Measurements from ENCODE around the gene SCFD2. TPM values are rescaled to one million over a fixed set of nuclear protein-coding genes. Genes with fewer than 3 reads are reported as not detected.

SCFD2 gene
- total RNA-seq, 1 experiment from 2014 or later, result 12.4 TPM

GRCh38 chr4:52856801-52857200 is 509.1 kb downstream of the SCFD2 start:
- ATAC-seq (no peak), DNase-seq (ENCODE audit: low spot score) (no peak)
- Mint-ChIP-seq H3K4me3 (no peak overlapping the region), H3K4me1 (peaks cover 51% of the 10 kb centered on the region), H3K27me3 (ENCODE audit: low read depth) (peaks cover 3% of the 10 kb centered on the region; the same call in 1 of the 2 replicates), H3K36me3 (peaks cover 28% of the 10 kb centered on the region), H3K27ac (no peak overlapping the region), H3K9me3 (peaks cover 27% of the 10 kb centered on the region)
- ChIA-PET POLR2A (no interaction called here), CTCF (interaction anchor here (1.2 kb wide), 1 partner anchor 311 kb away, joined by 3 read pairs; no protein-coding TSS in a partner anchor)
- TF ChIP-seq GTF2I (CRISPR knock-in tag; conservative IDR thresholded peaks at IDR 0.05), result no peak
- TF ChIP-seq OVOL2 (CRISPR knock-in tag; IDR thresholded peaks at IDR 0.05; ENCODE audit: borderline replicate concordance), result no peak
- no peak for TF ChIP-seq CBFB (CRISPR knock-in tag; IDR thresholded peaks at IDR 0.05; ENCODE audit: low read depth)
- no peak for TF ChIP-seq MAX (CRISPR knock-in tag; IDR thresholded peaks at IDR 0.05)
- no peak for TF ChIP-seq E2F1 (CRISPR knock-in tag; IDR thresholded peaks at IDR 0.05)
- no peak for TF ChIP-seq ZNF532 (CRISPR knock-in tag; IDR thresholded peaks at IDR 0.05; ENCODE audit: borderline replicate concordance)
- TF ChIP-seq CDX4 (CRISPR knock-in tag; IDR thresholded peaks at IDR 0.05; ENCODE audit: borderline replicate concordance), result no peak
- TF ChIP-seq E2F5 (CRISPR knock-in tag; IDR thresholded peaks at IDR 0.05), result no peak
- TF ChIP-seq FOXP1 (CRISPR knock-in tag; IDR thresholded peaks at IDR 0.05; ENCODE audit: borderline replicate concordance), result no peak
- no peak for TF ChIP-seq RELA (CRISPR knock-in tag; IDR thresholded peaks at IDR 0.05; ENCODE audit: borderline replicate concordance)
- TF ChIP-seq USF2 (CRISPR knock-in tag; IDR thresholded peaks at IDR 0.05), result no peak

GRCh38 chr4:52853351-52853750 is 512.5 kb downstream of the SCFD2 start:
- ATAC-seq (no peak), DNase-seq (ENCODE audit: low spot score) (no peak)
- Mint-ChIP-seq H3K27ac (no peak overlapping the region), H3K9me3 (peaks cover 18% of the 10 kb centered on the region), H3K4me3 (no peak overlapping the region), H3K36me3 (peaks cover 17% of the 10 kb centered on the region), H3K4me1 (peaks cover 34% of the 10 kb centered on the region), H3K27me3 (ENCODE audit: low read depth) (peaks cover 3% of the 10 kb centered on the region; the same call in 1 of the 2 replicates)
- POLR2A ChIA-PET, result no interaction called here
- CTCF ChIA-PET, result no interaction called here
- TF ChIP-seq ZBTB43 (CRISPR knock-in tag; IDR thresholded peaks at IDR 0.05) (no peak), PRDM15 (CRISPR knock-in tag; IDR thresholded peaks at IDR 0.05) (no peak), AFF4 (CRISPR knock-in tag; IDR thresholded peaks at IDR 0.05; ENCODE audit: borderline replicate concordance) (no peak), ZNF121 (CRISPR knock-in tag; IDR thresholded peaks at IDR 0.05) (no peak), RELA (CRISPR knock-in tag; IDR thresholded peaks at IDR 0.05; ENCODE audit: borderline replicate concordance) (no peak), KAT7 (CRISPR knock-in tag; IDR thresholded peaks at IDR 0.05; ENCODE audit: borderline replicate concordance) (no peak)

Measured in WTC11 (cell line).